ENCODE data around the gene DFFA. TPM values are rescaled to one million over a fixed set of nuclear protein-coding genes. Genes with fewer than 3 reads are reported as not detected.

The DFFA gene
- total RNA-seq, 1 donor from 2014 or later = 39.0 TPM

GRCh38 chr1:10415211-10415930 is 57.0 kb downstream of the DFFA start:
- TF ChIP-seq CTCF (IDR thresholded peaks at IDR 0.05) = no peak
- peaks cover 88% of the 10 kb centered on the region for H3K36me3 Mint-ChIP-seq (ENCODE audit: low read depth)
- intact Hi-C loops (cut with micrococcal nuclease) = no loop called here
- no peak overlapping the region for H3K4me3 Mint-ChIP-seq
- H3K9me3 Mint-ChIP-seq = no peaks in the 10 kb centered on the region
- ChIA-PET POLR2A (no interaction called here), CTCF (no interaction called here)
- peaks cover 4% of the 10 kb centered on the region for H3K4me1 Mint-ChIP-seq
- peak overlapping the region; percentile 53 for H3K27ac Mint-ChIP-seq
- H3K27me3 Mint-ChIP-seq = no peaks in the 10 kb centered on the region
- DNase-seq (no peak), ATAC-seq (ENCODE audit: low read depth) (peak; percentile 34)

- Mint-ChIP-seq H3K9me3 (no peaks in the 10 kb centered on the region), H3K27me3 (no peaks in the 10 kb centered on the region), H3K27ac (no peak overlapping the region), H3K4me3 (no peak overlapping the region), H3K4me1 (no peaks in the 10 kb centered on the region), H3K36me3 (ENCODE audit: low read depth) (peaks cover 83% of the 10 kb centered on the region)
- ChIA-PET CTCF (no interaction called here), POLR2A (interaction anchor here (0.7 kb wide), 1 partner anchor 20 kb away, joined by 5 read pairs; no protein-coding TSS in a partner anchor)
- no peak for TF ChIP-seq CTCF (IDR thresholded peaks at IDR 0.05)
- intact Hi-C loops (cut with micrococcal nuclease) = no loop called here
- ATAC-seq (ENCODE audit: low read depth) (no peak), DNase-seq (no peak)
These were observed 65.1 kb downstream of the DFFA start for GRCh38 chr1:10407201-10407600.

Other genes starting within 250 kb of the DFFA start
- 108 and 112 TPM in 2 replicates for gene PGD, start 73.5 kb downstream of the DFFA start, total RNA-seq
- gene CENPS, start 42.1 kb downstream of the DFFA start, total RNA-seq = 9.2 and 15.2 TPM in 2 replicates
- gene CORT, start 22.5 kb downstream of the DFFA start, total RNA-seq = 0.22 and 0.49 TPM in 2 replicates
- gene PEX14, start 2.4 kb upstream of the DFFA start, total RNA-seq = 16.3 and 17.8 TPM in 2 replicates

Measured in activated B cell treated with CpG ODN at 0.5 μM for 24 hours (primary cell).